HG02610 (cell line): ENCODE data around the gene AP4E1.
"Not testable (repeated sequence)": the region's sequence is repeated elsewhere in the genome, so short reads cannot be mapped to it uniquely, and the experiment has no call there.

ENCODE experiments used
- ATAC-seq: cut with Tn5 transposase; IDR thresholded peaks from one replicate; pipeline ENCODE4 v1.9.1; 2021; ENCODE audit warnings: mild to moderate bottlenecking, moderate library complexity; ENCODE audit not compliant: unreplicated experiment

AP4E1 gene

DNA sequence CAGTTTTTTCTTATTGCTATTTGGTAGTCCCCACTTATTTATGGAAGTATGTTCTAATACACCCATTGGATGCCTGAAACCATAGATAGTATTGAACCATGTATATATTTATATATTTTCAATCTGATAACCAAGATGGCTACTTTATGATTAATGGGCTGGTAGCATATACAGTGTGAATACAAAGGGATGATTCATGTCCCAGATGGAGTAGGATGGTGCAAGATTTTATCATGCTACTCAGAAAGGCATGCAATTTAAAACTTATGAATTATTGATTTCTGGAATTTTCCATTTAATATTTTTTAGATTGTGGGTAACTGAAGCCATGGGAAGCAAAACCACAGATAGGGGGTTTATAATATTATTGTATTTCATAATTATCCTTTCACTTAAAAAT lies 35.2 kb downstream of the AP4E1 start:
- no peak for ATAC-seq

GRCh38 chr15:50944672-50945071 lies 36.2 kb downstream of the AP4E1 start:
- ATAC-seq: no peak

- ATAC-seq: no peak
Observed at GRCh38 chr15:50945725-50946124, 37.2 kb downstream of the AP4E1 start.

- not testable (repeated sequence) for ATAC-seq
Observed at GRCh38 chr15:50950745-50951144, 42.3 kb downstream of the AP4E1 start.

GRCh38 chr15:50953302-50953701 lies 44.8 kb downstream of the AP4E1 start:
- ATAC-seq: no peak

GRCh38 chr15:50954837-50955236 lies 46.4 kb downstream of the AP4E1 start:
- not testable (repeated sequence) for ATAC-seq

GRCh38 chr15:50959717-50960116 lies 51.2 kb downstream of the AP4E1 start:
- ATAC-seq: no peak

DNA sequence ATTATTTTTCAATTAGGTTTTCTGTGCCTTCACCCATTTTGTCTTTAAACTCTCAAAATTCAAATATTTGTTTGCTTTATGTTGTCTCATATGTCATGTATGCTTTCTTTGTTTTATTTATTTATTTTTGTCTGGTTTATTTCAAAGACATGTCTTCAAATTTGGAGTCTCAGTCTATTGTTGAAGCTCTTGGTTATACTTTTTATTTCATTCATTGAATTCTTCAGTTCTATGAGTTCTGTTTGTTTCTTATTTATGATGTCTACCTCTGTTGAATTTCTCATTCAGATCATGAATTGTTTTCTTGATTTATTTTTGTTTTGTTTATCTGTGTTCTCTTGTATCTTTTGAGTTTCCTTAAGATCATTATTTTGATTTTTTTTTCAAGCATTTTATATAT lies 55.6 kb downstream of the AP4E1 start:
- ATAC-seq: no peak

DNA sequence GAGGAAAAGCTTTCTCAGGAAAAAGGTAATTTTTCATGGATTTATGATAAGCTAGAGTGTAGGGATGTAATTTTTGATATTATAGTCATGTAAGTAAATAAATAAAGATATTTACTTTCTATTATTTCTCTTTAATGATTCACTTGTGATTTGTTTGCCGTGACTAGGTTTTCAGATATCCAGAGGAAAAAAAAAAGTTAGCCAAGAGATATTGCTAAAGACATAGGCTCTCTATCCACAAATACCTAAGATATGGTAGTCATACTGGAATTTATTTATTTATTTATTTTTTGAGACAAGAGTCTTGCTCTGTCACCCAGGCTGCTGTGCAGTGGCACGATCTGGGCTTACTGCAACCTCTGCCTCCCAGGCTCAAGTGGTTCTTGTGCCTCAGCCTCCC lies 59.9 kb downstream of the AP4E1 start:
- no peak for ATAC-seq

- ATAC-seq: no peak
Observed at GRCh38 chr15:50970524-50970923, 62.0 kb downstream of the AP4E1 start.

- ATAC-seq: no peak
Observed at GRCh38 chr15:50971115-50971514, 62.6 kb downstream of the AP4E1 start.

GRCh38 chr15:50971542-50971941 lies 63.1 kb downstream of the AP4E1 start:
- no peak for ATAC-seq

DNA sequence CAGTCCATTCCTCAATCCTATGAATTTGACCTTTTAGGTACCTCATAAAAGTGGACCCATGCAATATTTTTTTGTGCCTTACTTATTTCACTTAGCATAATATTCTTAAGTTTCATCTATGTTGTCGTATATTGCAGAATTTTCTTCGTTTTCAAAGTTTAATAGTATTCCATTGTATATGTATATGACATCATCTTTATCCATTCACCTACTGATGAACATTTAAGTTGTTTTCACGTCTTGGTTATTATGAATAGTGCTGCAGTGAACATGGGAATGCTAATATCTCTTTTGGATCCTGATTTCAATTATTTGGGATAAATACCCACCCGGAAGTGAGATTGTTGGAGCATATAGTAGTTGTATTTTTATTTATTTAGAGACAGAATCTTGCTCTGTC lies 65.1 kb downstream of the AP4E1 start:
- ATAC-seq: no peak

GRCh38 chr15:50977162-50977561 lies 68.7 kb downstream of the AP4E1 start:
- ATAC-seq: no peak

DNA sequence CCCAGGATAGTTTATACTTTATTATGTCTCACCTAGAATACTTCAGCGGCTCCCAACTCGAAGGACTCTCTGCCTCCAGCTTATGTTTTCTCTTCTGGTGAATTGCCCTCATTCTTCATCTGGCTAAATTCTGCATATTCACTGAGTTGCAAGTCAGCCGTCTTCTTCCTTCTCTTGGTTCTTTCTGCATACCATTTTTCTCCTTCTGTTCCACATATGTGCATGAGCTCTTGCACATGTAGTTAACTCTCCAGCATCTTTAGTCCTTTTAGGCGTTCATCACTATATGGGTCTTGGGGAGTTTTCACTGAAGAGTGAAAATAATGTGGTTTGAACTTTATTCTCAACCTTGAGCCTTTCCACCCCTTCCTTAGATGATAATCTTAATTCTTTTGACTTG lies 70.1 kb downstream of the AP4E1 start:
- ATAC-seq: no peak

DNA sequence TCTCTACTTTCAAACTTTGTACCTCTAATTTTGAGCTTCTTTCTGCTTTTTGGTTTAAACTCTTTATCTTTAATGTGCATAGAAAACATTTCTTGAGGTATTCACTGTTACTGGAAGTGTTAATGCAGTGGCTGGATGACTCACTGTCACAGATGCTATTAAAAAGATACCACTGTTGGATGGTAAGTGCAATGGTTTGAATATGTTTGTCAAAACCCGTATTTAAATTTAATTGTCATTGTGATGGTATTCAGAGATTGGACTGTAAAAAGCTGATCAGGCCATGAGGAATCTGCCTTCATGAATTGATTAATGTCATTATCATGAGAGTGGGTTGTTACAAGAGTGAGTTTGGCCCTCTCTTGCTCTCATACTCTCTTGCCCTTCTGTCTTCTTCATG lies 70.6 kb downstream of the AP4E1 start:
- ATAC-seq: no peak

DNA sequence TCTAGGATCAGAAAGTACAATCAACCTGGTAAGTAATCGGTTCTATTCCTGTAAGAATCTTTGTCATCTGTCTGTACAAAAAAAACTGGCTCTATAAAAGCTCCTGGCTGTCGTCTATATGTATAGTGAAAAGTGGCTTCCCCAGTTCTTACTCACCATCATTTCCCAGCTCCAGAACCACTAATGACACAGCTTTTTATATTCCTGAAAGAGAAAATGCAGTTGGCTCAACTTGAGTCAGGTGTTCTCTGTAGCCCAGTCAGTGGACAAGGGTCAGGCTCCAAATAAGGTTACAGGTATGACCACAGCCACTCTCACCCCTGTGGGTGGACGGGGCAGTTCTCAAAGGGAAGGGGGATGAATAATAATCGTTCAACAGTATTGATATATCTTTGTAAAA lies 85.1 kb downstream of the AP4E1 start:
- ATAC-seq: no peak

- ATAC-seq: no peak
Observed at GRCh38 chr15:50996641-50997040, 88.2 kb downstream of the AP4E1 start.

- no peak for ATAC-seq
Observed at GRCh38 chr15:50997371-50998051, 89.0 kb downstream of the AP4E1 start.

- ATAC-seq: no peak
Observed at GRCh38 chr15:51004103-51004551, 95.6 kb downstream of the AP4E1 start.

DNA sequence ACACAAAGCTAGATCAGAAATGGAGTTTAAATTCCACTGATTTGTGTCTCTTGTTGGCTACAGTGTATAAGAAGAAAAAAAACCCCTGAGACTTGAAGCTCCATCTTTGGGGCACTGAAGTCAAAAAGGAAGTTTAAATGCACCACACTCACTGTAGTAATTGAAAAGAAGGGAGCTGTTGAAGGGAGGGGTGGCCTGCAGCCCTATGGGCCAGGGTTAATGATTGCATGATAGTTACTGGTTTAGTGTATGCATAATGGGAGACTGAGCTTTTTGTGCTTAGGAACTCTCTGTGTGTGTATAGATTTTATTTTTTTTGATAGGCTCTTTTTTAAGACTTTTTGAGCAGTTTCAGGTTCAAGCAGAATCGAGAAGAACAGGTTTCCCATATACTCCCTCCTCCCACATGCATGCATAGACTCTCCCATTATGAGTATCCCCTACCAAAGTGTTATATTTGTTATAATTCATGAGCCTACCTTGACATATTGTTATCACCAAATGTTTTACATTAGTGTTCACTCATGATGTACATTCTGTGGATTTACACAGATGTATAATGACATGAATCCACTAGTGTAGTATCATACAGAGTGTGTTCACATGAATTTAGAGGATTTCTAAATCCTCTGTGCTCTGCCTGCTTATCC lies 98.0 kb downstream of the AP4E1 start:
- ATAC-seq: no peak

GRCh38 chr15:51007131-51007666 lies 98.7 kb downstream of the AP4E1 start:
- no peak for ATAC-seq
